ENCODE results near the gene RB1. TPM values are rescaled to one million over a fixed set of nuclear protein-coding genes. Genes with fewer than 3 reads are reported as not detected.

RB1 gene
- total and polyA plus RNA-seq, 7 experiments from 2014 or later: 12.1 to 37.1 (median 18.5) TPM

DNA sequence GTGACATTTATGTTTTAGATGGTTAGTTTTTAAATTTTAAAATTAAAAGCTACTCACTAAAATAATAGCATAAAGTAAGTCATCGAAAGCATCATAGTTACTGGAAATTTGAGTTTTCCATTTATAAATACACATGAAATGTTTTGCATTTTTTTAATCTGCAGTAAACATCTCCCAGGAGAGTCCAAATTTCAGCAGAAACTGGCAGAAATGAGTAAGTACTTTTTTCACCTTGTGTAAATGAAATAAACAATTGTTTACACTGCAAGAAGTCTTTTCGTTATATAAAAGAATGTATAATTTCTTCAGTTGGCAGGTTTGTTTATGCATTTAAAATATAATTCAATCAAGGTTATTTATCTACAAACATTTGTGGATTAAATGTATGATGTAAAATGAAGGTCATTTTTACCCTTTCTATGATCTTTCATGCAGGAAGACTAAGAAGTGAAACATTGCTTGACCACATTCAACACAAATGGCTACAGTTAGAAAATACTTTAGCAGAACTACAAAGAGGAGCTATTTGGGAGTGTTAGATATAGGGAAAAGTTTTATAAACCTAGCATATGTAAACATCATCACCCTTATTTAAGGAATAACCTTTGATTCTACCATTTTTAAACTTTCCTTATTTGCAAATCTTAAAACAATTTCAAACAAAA, 173.8 kb downstream of the RB1 start:
- Histone ChIP-seq H3K27ac (ENCODE audit: low read depth, low read length) (no peak overlapping the region), H3K36me3 (ENCODE audit: control insufficient read depth in 2 of 3, insufficient read depth in 3 of 3, low read length in 3 of 3) (no peaks in the 10 kb centered on the region), H3K27me3 (ENCODE audit: control insufficient read depth in 2 of 2, insufficient read depth in 2 of 2, low read length in 2 of 2) (no peaks in the 10 kb centered on the region), H3K4me1 (ENCODE audit: control insufficient read depth in 2 of 2, insufficient read depth in 2 of 2, low read length in 2 of 2) (no peaks in the 10 kb centered on the region), H3K9me3 (ENCODE audit: control insufficient read depth in 2 of 3, low read length in 3 of 3) (no peaks in the 10 kb centered on the region), H3K4me3 (ENCODE audit: low read length) (no peak overlapping the region)
- ChIA-PET CTCF (interaction anchor here (0.6 kb wide), 1 partner anchor 1029 kb away, joined by 3 read pairs; no protein-coding TSS in a partner anchor), POLR2A (interaction anchor here (1.7 kb wide), 1 partner anchor 55 kb away, joined by 7 read pairs; the partner anchor contains the start of gene RCBTB2)
- no peak overlapping the region for H3K27ac Mint-ChIP-seq
- no peak for ATAC-seq
- intact Hi-C loops (cut with micrococcal nuclease): no loop called here
- peaks cover 0 to 6% (median 3%) of the 10 kb centered on the region in 7 donors for H3K4me1 Mint-ChIP-seq
- H3K4me3 Mint-ChIP-seq: no peak overlapping the region
- H3K27me3 Mint-ChIP-seq: no peaks in the 10 kb centered on the region
- H3K36me3 Mint-ChIP-seq: peaks cover 4 to 48% (median 26%) of the 10 kb centered on the region in 5 donors
- no peaks in the 10 kb centered on the region for H3K9me3 Mint-ChIP-seq
- DNase-seq: no peak

DNA sequence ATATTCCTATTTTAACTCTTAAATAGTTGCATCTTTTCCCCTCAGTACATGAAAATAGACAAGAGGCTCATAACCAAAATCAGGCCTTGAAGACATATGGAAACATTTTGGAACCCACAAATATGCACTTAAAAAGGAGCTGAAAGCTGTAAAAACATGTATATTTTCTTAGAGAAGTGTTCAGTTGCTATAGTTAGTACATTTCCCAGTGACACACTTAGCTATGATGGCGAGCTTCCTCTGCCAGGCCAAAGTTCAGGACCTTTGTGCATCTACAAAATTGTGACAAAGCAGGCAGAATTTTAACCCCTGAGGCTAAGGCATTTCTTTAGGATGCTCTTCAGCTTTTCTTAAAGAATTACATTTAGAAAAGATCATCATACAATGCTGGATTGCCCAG, 174.8 kb downstream of the RB1 start:
- H3K36me3 ChIP-seq (ENCODE audit: control insufficient read depth in 2 of 3, insufficient read depth in 3 of 3, low read length in 3 of 3): no peaks in the 10 kb centered on the region
- no peaks in the 10 kb centered on the region for H3K9me3 ChIP-seq (ENCODE audit: control insufficient read depth in 2 of 3, low read length in 3 of 3)
- no peak overlapping the region for H3K27ac ChIP-seq (ENCODE audit: low read depth, low read length)
- H3K9me3 Mint-ChIP-seq: no peaks in the 10 kb centered on the region
- H3K27ac Mint-ChIP-seq: no peak overlapping the region
- no peaks in the 10 kb centered on the region for H3K4me1 ChIP-seq (ENCODE audit: control insufficient read depth in 2 of 2, insufficient read depth in 2 of 2, low read length in 2 of 2)
- ATAC-seq: no peak
- no peaks in the 10 kb centered on the region for H3K27me3 Mint-ChIP-seq
- no peak for DNase-seq
- ChIA-PET POLR2A (interaction anchor here (1.6 to 1.7 kb wide), 2 partner anchors 14 to 34 kb away, joined by 3 to 9 read pairs; no protein-coding TSS in a partner anchor), CTCF (no interaction called here)
- intact Hi-C loops (cut with micrococcal nuclease): no loop called here
- peaks cover 0 to 8% (median 7%) of the 10 kb centered on the region in 7 donors for H3K4me1 Mint-ChIP-seq
- H3K36me3 Mint-ChIP-seq: peaks cover 4 to 54% (median 31%) of the 10 kb centered on the region in 5 donors
- H3K27me3 ChIP-seq (ENCODE audit: control insufficient read depth in 2 of 2, insufficient read depth in 2 of 2, low read length in 2 of 2): no peaks in the 10 kb centered on the region
- H3K4me3 ChIP-seq (ENCODE audit: low read length): no peak overlapping the region
- no peak overlapping the region for H3K4me3 Mint-ChIP-seq

DNA sequence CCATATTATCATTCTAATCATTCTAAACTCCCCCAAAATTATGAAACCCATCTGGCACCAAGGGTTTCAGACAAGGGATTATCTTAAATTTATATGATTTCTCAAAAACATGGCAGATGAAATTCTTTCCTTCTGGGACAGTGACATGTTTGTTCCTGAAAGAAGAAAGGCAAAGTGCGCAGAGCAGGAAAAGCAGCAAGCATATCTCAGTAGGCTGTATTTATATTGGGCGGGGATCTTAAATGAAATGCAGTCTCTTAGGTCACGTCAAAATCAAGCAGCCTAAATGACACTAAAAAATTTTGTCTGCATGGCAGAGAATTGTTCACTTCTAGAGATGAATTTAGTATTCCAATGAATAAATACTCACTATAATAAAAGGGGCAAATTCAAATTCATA, 180.0 kb downstream of the RB1 start:
- intact Hi-C loops (cut with micrococcal nuclease): loop anchor here in 1 of 2 donors (1.0 kb wide), 1 partner anchor 9 kb away; no protein-coding TSS in a partner anchor

DNA sequence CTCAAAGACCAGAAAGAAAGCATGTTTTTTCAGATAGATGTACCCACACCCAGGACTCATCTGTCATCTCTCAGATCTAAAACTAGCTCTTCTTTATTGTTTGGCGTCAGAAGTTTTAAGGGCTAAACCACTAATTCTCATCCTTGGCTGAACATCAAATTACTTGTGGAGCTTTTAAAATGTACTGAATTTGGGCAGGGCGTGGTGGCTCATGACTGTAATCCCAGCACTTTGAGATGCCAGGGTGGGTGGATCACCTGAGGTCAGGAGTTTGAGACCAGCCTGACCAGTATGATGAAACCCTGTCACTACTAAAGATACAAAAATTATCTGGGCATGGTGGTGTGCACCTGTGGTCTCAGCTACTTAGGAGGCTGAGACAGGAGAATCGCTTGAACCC, 181.9 kb downstream of the RB1 start:
- ChIA-PET CTCF (interaction anchor here (0.7 to 0.8 kb wide), 2 partner anchors 151 to 1881 kb away, joined by 5 to 6 read pairs; no protein-coding TSS in a partner anchor), POLR2A (interaction anchor here (0.9 to 1.9 kb wide), 3 partner anchors 20 to 73 kb away, joined by 3 to 6 read pairs (median 5); partner anchors contain the start of genes LPAR6 and RCBTB2)
- Mint-ChIP-seq H3K4me1 (peaks cover 19 to 61% (median 35%) of the 10 kb centered on the region in 7 donors), H3K4me3 (no peak overlapping the region), H3K27ac (peak overlapping the region in 3 of 9 donors; percentile 11 to 31 (median 24)), H3K27me3 (no peaks in the 10 kb centered on the region), H3K9me3 (peaks cover 0 to 7% (median 0%) of the 10 kb centered on the region in 11 donors), H3K36me3 (peaks cover 0 to 47% (median 24%) of the 10 kb centered on the region in 5 donors)
- Histone ChIP-seq H3K4me3 (ENCODE audit: low read length) (no peak overlapping the region), H3K27ac (ENCODE audit: low read depth, low read length) (no peak overlapping the region), H3K9me3 (ENCODE audit: control insufficient read depth in 2 of 3, low read length in 3 of 3) (no peaks in the 10 kb centered on the region), H3K36me3 (ENCODE audit: control insufficient read depth in 2 of 3, insufficient read depth in 3 of 3, low read length in 3 of 3) (no peaks in the 10 kb centered on the region), H3K4me1 (ENCODE audit: control insufficient read depth in 2 of 2, insufficient read depth in 2 of 2, low read length in 2 of 2) (peaks cover 23 to 33% of the 10 kb centered on the region in 2 donors), H3K27me3 (ENCODE audit: control insufficient read depth in 2 of 2, insufficient read depth in 2 of 2, low read length in 2 of 2) (no peaks in the 10 kb centered on the region)
- intact Hi-C loops (cut with micrococcal nuclease): loop anchor here in 1 of 2 donors (5.0 kb wide), 1 partner anchor 282 kb away; no protein-coding TSS in a partner anchor
- DNase-seq (no peak), ATAC-seq (no peak)

More for the DNA sequence above, 180.0 kb downstream of the RB1 start:
- H3K27me3 Mint-ChIP-seq: no peaks in the 10 kb centered on the region
- no peak overlapping the region for H3K4me3 Mint-ChIP-seq
- H3K9me3 Mint-ChIP-seq: peaks cover 0 to 7% (median 0%) of the 10 kb centered on the region in 11 donors
- ChIA-PET POLR2A (interaction anchor here (1.1 to 4.7 kb wide), 3 partner anchors 10 to 49 kb away, joined by 5 to 19 read pairs (median 5); partner anchors contain the start of gene RCBTB2), CTCF (no interaction called here)
- ATAC-seq (no peak), DNase-seq (no peak)
- Histone ChIP-seq H3K4me3 (ENCODE audit: low read length) (no peak overlapping the region), H3K9me3 (ENCODE audit: control insufficient read depth in 2 of 3, low read length in 3 of 3) (no peaks in the 10 kb centered on the region), H3K4me1 (ENCODE audit: control insufficient read depth in 2 of 2, insufficient read depth in 2 of 2, low read length in 2 of 2) (peaks cover 8 to 22% of the 10 kb centered on the region in 2 donors), H3K36me3 (ENCODE audit: control insufficient read depth in 2 of 3, insufficient read depth in 3 of 3, low read length in 3 of 3) (no peaks in the 10 kb centered on the region), H3K27ac (ENCODE audit: low read depth, low read length) (no peak overlapping the region), H3K27me3 (ENCODE audit: control insufficient read depth in 2 of 2, insufficient read depth in 2 of 2, low read length in 2 of 2) (no peaks in the 10 kb centered on the region)
- peaks cover 11 to 42% (median 27%) of the 10 kb centered on the region in 7 donors for H3K4me1 Mint-ChIP-seq
- peaks cover 0 to 54% (median 25%) of the 10 kb centered on the region in 5 donors for H3K36me3 Mint-ChIP-seq
- H3K27ac Mint-ChIP-seq: no peak overlapping the region

DNA sequence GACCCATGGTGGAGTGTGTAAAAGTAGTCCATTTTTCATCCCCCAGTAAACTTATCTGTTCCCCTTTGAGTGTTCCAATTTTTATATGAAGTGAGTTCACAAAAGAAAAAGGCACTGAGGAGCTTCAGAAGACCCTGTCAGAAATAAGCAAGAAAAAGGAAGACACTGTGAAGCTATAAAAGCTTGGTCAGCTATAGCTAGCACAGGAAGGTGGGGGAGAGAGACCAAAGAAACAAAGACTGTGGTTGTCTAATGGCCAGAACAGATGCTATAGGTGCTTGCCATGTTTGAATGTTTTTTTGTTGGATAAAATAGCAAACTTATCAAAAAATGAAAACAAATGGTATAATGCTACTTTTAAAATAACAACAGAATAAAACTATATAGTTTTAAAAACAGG, 182.8 kb downstream of the RB1 start:
- intact Hi-C loops (cut with micrococcal nuclease): loop anchor here in 1 of 2 donors (5.0 kb wide), 1 partner anchor 281 kb away; no protein-coding TSS in a partner anchor
- Histone ChIP-seq H3K27ac (ENCODE audit: low read depth, low read length) (no peak overlapping the region), H3K27me3 (ENCODE audit: control insufficient read depth in 2 of 2, insufficient read depth in 2 of 2, low read length in 2 of 2) (no peaks in the 10 kb centered on the region), H3K36me3 (ENCODE audit: control insufficient read depth in 2 of 3, insufficient read depth in 3 of 3, low read length in 3 of 3) (no peaks in the 10 kb centered on the region), H3K9me3 (ENCODE audit: control insufficient read depth in 2 of 3, low read length in 3 of 3) (no peaks in the 10 kb centered on the region), H3K4me1 (ENCODE audit: control insufficient read depth in 2 of 2, insufficient read depth in 2 of 2, low read length in 2 of 2) (peaks cover 30 to 36% of the 10 kb centered on the region in 2 donors), H3K4me3 (ENCODE audit: low read length) (no peak overlapping the region)
- peak overlapping the region in 4 of 10 donors; percentile 13 to 59 (median 31) for H3K4me3 Mint-ChIP-seq
- H3K36me3 Mint-ChIP-seq: peaks cover 0 to 48% (median 24%) of the 10 kb centered on the region in 5 donors
- peak overlapping the region in 6 of 9 donors; percentile 10 to 78 (median 64) for H3K27ac Mint-ChIP-seq
- peaks cover 19 to 67% (median 35%) of the 10 kb centered on the region in 7 donors for H3K4me1 Mint-ChIP-seq
- CTCF ChIA-PET: interaction anchor here (0.7 to 1.1 kb wide), 3 partner anchors 21 to 152 kb away, joined by 3 to 5 read pairs (median 4); no protein-coding TSS in a partner anchor
- POLR2A ChIA-PET: interaction anchor here (1.1 kb wide), 1 partner anchor 46 kb away, joined by 5 read pairs; the partner anchor contains the start of gene RCBTB2
- peaks cover 0 to 7% (median 0%) of the 10 kb centered on the region in 11 donors for H3K9me3 Mint-ChIP-seq
- no peaks in the 10 kb centered on the region for H3K27me3 Mint-ChIP-seq
- DNase-seq: no peak
- no peak for ATAC-seq

DNA sequence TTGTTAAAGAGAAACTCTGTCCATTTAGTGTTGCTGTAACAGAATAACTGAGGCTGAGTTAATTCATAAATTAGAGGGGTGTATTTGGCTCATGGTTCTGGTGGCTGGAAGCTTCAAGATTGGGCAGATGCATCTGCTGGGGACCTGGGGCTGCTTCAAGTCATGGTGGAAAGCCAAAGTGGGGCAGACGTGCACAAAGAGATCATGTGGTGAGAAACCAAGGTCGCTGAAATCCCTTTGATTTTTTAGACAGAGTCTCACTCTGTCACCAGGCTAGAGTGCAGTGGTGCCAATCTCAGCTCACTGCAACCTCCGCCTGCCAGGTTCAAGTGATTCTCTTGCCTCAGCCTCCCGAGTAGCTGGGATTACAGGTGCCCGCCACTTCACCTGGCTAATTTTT, 183.3 kb downstream of the RB1 start:
- H3K27me3 Mint-ChIP-seq: no peaks in the 10 kb centered on the region
- H3K36me3 Mint-ChIP-seq: peaks cover 0 to 49% (median 24%) of the 10 kb centered on the region in 5 donors

More for the DNA sequence above, 183.3 kb downstream of the RB1 start:
- Mint-ChIP-seq H3K27ac (peak overlapping the region in 5 of 9 donors; percentile 31 to 78 (median 68)), H3K9me3 (peaks cover 0 to 7% (median 0%) of the 10 kb centered on the region in 11 donors), H3K4me3 (peak overlapping the region in 3 of 10 donors; percentile 6 to 34 (median 28)), H3K4me1 (peaks cover 19 to 67% (median 35%) of the 10 kb centered on the region in 7 donors)
- H3K4me1 ChIP-seq (ENCODE audit: control insufficient read depth in 2 of 2, insufficient read depth in 2 of 2, low read length in 2 of 2): peaks cover 35 to 41% of the 10 kb centered on the region in 2 donors
- no peaks in the 10 kb centered on the region for H3K9me3 ChIP-seq (ENCODE audit: control insufficient read depth in 2 of 3, low read length in 3 of 3)
- POLR2A ChIA-PET: interaction anchor here (1.1 kb wide), 1 partner anchor 46 kb away, joined by 5 read pairs; the partner anchor contains the start of gene RCBTB2
- no peak overlapping the region for H3K4me3 ChIP-seq (ENCODE audit: low read length)
- no peaks in the 10 kb centered on the region for H3K36me3 ChIP-seq (ENCODE audit: control insufficient read depth in 2 of 3, insufficient read depth in 3 of 3, low read length in 3 of 3)
- no peaks in the 10 kb centered on the region for H3K27me3 ChIP-seq (ENCODE audit: control insufficient read depth in 2 of 2, insufficient read depth in 2 of 2, low read length in 2 of 2)
- intact Hi-C loops (cut with micrococcal nuclease): loop anchor here in 1 of 2 donors (5.0 kb wide), 1 partner anchor 280 kb away; no protein-coding TSS in a partner anchor
- CTCF ChIA-PET: interaction anchor here (0.7 to 1.1 kb wide), 2 partner anchors 20 to 70 kb away, joined by 3 to 4 read pairs; no protein-coding TSS in a partner anchor
- ATAC-seq (no peak), DNase-seq (no peak)
- no peak overlapping the region for H3K27ac ChIP-seq (ENCODE audit: low read depth, low read length)

All from naive thymus-derived CD4-positive, alpha-beta T cell (primary cell).